Right cardiac atrium (tissue), 5 donors: ENCODE data around the gene CTAGE8. TPM values are rescaled to one million over a fixed set of nuclear protein-coding genes. Genes with fewer than 3 reads are reported as not detected.
A peak's percentile ranks its signal among the peaks of the same experiment; 100 is the strongest.
"Not testable (repeated sequence)": the region's sequence is repeated elsewhere in the genome, so short reads cannot be mapped to it uniquely, and the experiment has no call there.

Experiments
- ATAC-seq, 2 donors: fragments of 200-7000 bp; cut with Tn5 transposase; one replicate each; pipeline versions ENCODE4 v1.8.0 to v1.9.1; 2020; ENCODE audit warnings: moderate library complexity in 2 of 2, mild to moderate bottlenecking in 1 of 2
- DNase-seq, 3 donors: peaks; one replicate each; pipeline ENCODE4 v3.0.0-alpha.2; 2020
- H3K27ac ChIP-seq: one replicate; pipeline ENCODE4 v1.5.1; 2013; ENCODE audit warnings: mild to moderate bottlenecking, low read length, control low read depth, moderate library complexity
- H3K27me3 ChIP-seq: one replicate; pipeline ENCODE4 v1.6.1; 2013; ENCODE audit not compliant: control insufficient read depth, insufficient read depth
- H3K4me1 ChIP-seq: one replicate; pipeline ENCODE4 v1.6.1; 2013; ENCODE audit warnings: low read length; ENCODE audit not compliant: control insufficient read depth, insufficient read depth
- H3K4me3 ChIP-seq: one replicate; pipeline ENCODE4 v1.5.1; 2013; ENCODE audit warnings: low read length, control low read depth
- H3K9me3 ChIP-seq: one replicate; pipeline ENCODE4 v1.6.1; 2013; ENCODE audit warnings: low read length; ENCODE audit not compliant: control insufficient read depth
- WGBS: extraction: QIAGEN DNeasy Blood & Tissue Kit; methylation state at CpG from one replicate; pipeline ENCODE4 v1.1.7; 2013; 5-methylcytosine and 5-hydroxymethylcytosine counted together
- intact Hi-C, 4 donors: fragments of 100-400 bp; cut with DNase I; formaldehyde crosslinking; loops; one replicate each; pipeline versions ENCODE4 v1.11.0 to v1.14.0; 2022 to 2023
- polyA plus RNA-seq: library from polyadenylated mRNA; stranded (reverse); fragments of 200-250 nt; gene quantifications from one replicate; pipeline ENCODE4 v1.2.3, GENCODE V29; 2013
- total RNA-seq, 4 donors: library from RNA; stranded (reverse); fragmentation: NEBNext Ultra II Directional; extraction: Animal tissue kit (Norgen Biotek cat#: 25700); gene quantifications; one replicate each; pipeline ENCODE4 v1.2.1, GENCODE V29; 2021
- donor health status: healthy with polysubstance abuse.
- donor health status: DM: no; HTN: yes; CAD: no.
- donor health status: DM: no; HTN: no; CAD: no.
- donor health status: DM: no; HTN: yes; CAD: no; lungs with severe emphysema.
- donor health status: DM: yes; HTN: yes; CAD: no.

The CTAGE8 gene
- total and polyA plus RNA-seq, 5 donors, result 0.14 to 0.91 (median 0.28) TPM

DNA sequence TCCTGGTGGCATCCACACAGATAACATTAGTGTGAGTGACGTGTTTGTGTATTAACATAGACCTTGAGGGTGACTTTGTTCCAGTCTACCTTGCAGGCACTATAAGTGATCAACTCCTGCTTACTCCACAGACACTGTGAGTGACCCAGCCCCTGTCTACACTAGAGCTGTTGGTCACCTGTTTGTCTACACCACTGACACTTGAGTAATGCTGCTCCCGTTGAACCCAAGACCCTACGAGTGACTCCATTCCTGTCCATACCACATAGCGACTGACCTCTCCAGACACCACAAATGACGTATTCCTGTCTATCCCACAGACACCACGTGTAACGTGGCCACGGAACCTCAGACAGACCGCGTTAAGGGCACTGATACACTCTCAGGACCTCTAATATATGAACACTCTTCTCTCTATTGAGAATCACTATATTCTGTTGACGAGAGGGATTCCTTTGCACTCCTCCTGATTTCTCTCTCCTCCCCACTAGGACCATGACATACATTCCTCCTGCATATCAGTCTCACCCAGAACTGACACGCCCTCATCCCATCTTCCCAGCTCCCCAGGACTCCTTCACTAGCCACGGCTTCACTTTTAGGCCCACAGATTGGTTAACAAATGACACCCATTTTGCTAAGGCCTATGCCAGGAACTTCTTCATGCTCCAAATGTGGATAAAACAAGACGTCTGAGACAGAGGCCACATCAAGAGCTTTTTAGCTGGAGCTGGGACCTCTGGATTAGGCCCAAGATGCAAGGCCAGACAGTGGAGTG is 23.5 kb upstream of the CTAGE8 start:
- intact Hi-C loops, H3K27me3 ChIP-seq, DNase-seq, H3K4me1 ChIP-seq, ATAC-seq, H3K9me3 ChIP-seq, H3K27ac ChIP-seq, H3K4me3 ChIP-seq: not testable (repeated sequence)
- WGBS, result 97% methylated on average over 2 of the region's 14 CpGs

DNA sequence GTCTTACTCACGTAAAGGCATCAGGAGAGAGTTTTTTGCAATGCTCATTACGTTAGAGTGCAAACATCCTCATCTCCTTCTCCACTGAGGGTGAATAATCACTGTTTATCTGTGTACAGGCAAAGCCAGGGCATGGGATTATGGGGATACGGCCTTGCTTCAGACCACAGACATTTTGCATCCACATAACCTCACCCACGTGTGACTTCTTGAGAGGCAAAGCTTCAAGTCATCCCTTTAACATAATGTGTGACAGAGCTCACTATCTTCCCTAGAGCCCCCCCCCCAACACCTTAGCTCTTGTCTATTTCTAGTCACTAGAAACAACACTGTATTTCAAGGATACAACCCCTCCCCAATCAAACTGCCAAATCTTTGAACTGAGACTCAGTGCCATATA is 22.5 kb upstream of the CTAGE8 start:
- H3K4me3 ChIP-seq, H3K9me3 ChIP-seq, H3K4me1 ChIP-seq, intact Hi-C loops, ATAC-seq, H3K27ac ChIP-seq, H3K27me3 ChIP-seq: not testable (repeated sequence)
- peak in 1 of 3 donors; percentile 4 for DNase-seq
- WGBS, result 55% methylated on average over 2 of the region's 4 CpGs

DNA sequence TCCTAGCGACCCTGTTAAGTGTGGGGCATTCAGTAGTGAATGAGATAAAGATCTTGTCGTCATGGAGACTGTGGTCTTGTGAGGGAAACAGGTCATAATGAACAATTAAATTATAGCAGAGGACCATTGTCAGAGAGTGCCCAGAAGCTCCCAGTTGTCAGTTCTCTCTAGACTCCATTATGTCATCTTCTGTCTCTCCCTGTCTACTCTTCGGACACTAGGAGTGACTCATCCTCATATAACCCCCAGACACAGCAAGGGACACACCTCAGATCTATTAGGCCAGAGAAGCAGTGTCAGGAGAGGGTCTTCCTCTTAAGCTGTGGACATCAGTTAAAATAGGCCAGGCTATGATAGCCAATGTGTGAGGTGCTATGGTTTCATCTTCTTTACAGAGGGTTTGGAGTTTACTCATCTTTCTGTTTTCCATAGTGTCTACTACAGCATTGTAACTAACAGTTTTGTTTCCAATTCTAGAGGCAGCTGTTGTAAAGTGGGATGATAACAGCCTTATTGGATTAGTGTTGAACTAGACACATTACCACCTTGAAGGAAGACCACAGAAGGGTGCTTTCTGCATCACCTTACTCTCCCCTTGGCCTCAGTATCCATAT is 18.2 kb upstream of the CTAGE8 start:
- H3K27me3 ChIP-seq, H3K9me3 ChIP-seq, H3K4me1 ChIP-seq, intact Hi-C loops, H3K4me3 ChIP-seq, H3K27ac ChIP-seq, ATAC-seq, DNase-seq: not testable (repeated sequence)
- WGBS, result no CpG with 5 or more reads among the region's 3 CpGs

DNA sequence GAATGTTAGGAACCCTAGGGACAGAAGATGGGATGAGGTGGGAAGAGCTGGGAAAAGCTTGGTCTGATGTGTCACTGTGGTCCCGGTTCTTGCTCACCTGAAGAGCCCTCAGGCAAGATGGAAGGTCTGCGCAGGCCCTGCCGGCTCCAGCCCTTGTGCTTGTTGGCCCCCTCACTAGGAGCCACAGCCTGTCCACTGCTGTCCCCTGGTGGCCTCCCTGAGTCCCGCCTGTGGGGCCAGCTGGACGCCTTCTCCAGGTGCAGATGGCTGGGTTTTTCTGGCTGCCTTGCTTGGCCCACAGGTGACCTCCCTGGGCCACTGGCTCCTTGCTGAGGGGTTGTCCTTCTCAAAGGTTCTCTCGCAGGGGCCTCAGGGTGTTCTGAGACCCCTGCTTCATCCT is 14.6 kb upstream of the CTAGE8 start:
- ATAC-seq, result peak in 1 of 2 donors; percentile 17
- H3K27me3 ChIP-seq, H3K4me3 ChIP-seq, DNase-seq, H3K27ac ChIP-seq, intact Hi-C loops, H3K4me1 ChIP-seq, H3K9me3 ChIP-seq: not testable (repeated sequence)
- WGBS, result no CpG with 5 or more reads among the region's 6 CpGs

- DNase-seq, result peak in 1 of 3 donors; percentile 11
Observed at GRCh38 chr7:144282490-144282889, 13.4 kb upstream of the CTAGE8 start.

DNA sequence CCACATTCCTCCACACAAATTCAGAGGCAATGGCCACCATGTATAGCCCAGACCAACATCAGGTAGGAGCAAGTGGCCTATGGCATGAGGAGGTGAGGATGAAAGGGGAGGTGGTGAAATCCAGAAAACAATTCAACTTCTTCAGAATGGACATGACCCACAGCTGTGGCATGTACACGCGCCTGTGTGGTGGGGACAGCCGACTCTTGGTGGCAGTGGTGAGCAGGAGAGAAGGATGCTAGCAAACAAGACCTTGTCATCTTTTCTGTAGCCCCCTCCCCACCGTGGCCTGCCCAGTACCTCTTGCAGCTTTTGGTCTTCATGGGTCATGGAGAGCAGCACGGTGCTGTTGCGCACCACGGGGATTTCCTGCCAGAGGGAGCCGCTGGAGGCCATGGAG is 12.9 kb upstream of the CTAGE8 start:
- H3K4me3 ChIP-seq, H3K27me3 ChIP-seq, DNase-seq, ATAC-seq, H3K27ac ChIP-seq, H3K9me3 ChIP-seq, intact Hi-C loops, H3K4me1 ChIP-seq: not testable (repeated sequence)
- WGBS, result no CpG with 5 or more reads among the region's 8 CpGs

More at GRCh38 chr7:144282490-144282889, 13.4 kb upstream of the CTAGE8 start:
- H3K27ac ChIP-seq, H3K27me3 ChIP-seq, intact Hi-C loops, H3K4me3 ChIP-seq, H3K9me3 ChIP-seq, H3K4me1 ChIP-seq: not testable (repeated sequence)
- peak in 1 of 2 donors; percentile 7 for ATAC-seq
- WGBS, result 87% methylated on average over 2 of the region's 4 CpGs

- H3K4me1 ChIP-seq, DNase-seq, H3K4me3 ChIP-seq, intact Hi-C loops, H3K9me3 ChIP-seq, H3K27me3 ChIP-seq, H3K27ac ChIP-seq: not testable (repeated sequence)
- WGBS, result 99% methylated on average over 3 of the region's 6 CpGs
- peak in 1 of 2 donors; percentile 9 for ATAC-seq
Observed at GRCh38 chr7:144280010-144280409, 10.9 kb upstream of the CTAGE8 start.

DNA sequence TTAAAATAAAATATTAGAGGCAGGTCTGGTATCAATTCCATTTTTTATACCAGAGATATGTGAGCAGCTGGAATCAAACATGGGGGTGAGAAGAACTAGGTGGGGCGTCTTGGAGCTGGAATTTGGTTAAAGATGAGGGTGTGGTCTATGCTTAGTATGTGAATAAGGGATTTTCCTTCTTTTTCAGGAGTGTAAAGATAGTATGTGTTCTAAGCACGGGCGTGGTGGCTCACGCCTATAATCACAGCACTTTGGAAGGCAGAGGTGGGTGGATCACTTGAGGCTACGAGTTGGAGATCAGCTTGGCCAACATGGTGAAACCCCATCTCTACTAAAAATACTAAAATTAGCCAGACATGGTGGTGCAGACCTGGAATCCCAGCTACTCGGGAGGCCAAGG is 6.2 kb upstream of the CTAGE8 start:
- H3K27ac ChIP-seq, DNase-seq, H3K9me3 ChIP-seq, H3K4me3 ChIP-seq, H3K27me3 ChIP-seq, intact Hi-C loops, ATAC-seq, H3K4me1 ChIP-seq: not testable (repeated sequence)
- WGBS, result 94% methylated on average over 4 of the region's 6 CpGs

DNA sequence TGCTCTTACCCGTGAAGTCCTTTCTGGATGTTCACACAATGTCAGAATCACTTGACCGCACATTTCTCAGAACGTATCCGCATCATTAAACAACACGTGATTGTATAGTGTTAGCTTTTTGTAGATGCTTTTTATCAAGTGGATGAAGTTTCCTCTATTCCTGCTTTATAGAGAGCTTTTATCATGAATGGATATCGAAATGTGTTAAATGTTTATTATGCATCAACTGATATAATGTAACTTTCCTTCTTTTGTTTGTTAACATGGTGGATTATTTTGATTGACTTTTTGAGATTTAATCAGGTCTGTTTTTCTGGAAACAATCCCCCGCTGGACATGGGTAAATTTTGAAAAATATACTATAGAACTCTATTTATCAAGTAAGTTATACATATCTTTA is 4.4 kb downstream of the CTAGE8 start, which contains the start of gene OR2A7:
Gene OR2A7 (minus strand): TSS at position 101 of the 400 bp plus-strand sequence. CDS start 5,164 bp downstream, outside the sequence.
- H3K27me3 ChIP-seq, intact Hi-C loops, H3K4me3 ChIP-seq, H3K4me1 ChIP-seq, H3K27ac ChIP-seq, H3K9me3 ChIP-seq, ATAC-seq, DNase-seq: not testable (repeated sequence)
- 88% methylated on average over 6 of the region's 7 CpGs for WGBS

DNA sequence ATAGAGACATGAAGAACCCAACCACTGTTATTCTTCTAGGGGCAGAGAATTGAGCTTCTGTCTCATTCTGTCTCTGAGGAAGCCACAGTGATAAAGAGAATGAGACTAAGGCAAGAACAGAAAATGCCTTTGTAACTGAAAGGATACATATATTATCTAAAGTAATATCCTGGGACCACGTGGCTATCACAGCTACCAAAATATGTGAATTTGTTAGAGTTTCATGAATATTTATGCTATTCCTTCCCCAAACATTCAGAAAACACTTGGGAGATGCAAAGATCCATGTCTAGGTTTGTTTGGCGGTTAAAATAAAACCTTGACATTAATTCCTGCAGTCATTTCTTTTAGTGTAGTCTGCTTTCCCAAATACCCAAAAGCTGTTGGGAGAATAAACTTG is 7.0 kb downstream of the CTAGE8 start:
- ATAC-seq, H3K9me3 ChIP-seq, H3K27ac ChIP-seq, H3K4me3 ChIP-seq, H3K27me3 ChIP-seq, intact Hi-C loops, H3K4me1 ChIP-seq, DNase-seq: not testable (repeated sequence)
- WGBS, result no CpG with 5 or more reads among the region's 2 CpGs

GRCh38 chr7:144259067-144259466 is 10.0 kb downstream of the CTAGE8 start:
- DNase-seq, ATAC-seq, H3K27ac ChIP-seq, H3K4me1 ChIP-seq, H3K4me3 ChIP-seq, H3K9me3 ChIP-seq, H3K27me3 ChIP-seq, intact Hi-C loops: not testable (repeated sequence)
- no CpG with 5 or more reads among the region's 14 CpGs for WGBS
